ENCODE measurements around the gene RSAD1.
"Not testable (repeated sequence)": the region's sequence is repeated elsewhere in the genome, so short reads cannot be mapped to it uniquely, and the experiment has no call there.

RSAD1 gene

DNA sequence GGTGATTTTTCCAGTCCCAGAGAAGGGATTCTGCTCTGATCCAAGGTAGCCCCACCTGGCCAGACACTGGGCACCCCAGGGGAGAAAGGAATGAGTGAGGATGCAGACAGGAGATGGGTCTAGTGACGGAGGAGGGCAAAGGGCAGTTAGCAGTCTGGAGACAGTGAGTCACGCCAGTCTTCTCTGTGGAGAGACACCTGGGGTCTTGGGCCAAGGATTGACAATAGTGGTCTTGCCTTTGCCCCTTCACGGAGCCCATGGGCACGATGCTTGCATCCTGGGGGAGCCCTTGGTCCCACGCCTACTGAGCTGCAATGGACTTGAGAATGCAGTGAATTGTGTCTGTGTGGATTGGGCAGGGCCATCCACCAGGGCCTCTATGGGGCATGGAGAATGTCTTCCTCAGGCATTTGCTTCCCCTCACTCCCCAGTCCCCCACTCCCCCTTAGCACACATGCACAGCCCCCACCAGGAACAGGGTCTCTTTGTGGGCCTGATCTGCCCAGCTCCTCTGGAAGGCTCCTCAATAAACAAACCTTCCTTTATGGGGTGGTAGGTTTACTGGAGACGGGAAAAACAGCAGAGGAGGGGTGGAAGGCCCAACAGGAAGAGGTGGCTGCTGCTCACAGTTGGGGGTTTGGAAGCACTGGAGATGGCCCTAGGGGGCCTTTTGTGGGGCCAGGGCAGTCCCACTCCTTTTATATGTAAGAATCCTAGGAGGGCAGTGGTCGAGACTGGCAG is 11.4 kb upstream of the RSAD1 start:
- Histone ChIP-seq H3K79me2 (ENCODE audit: control insufficient read depth, insufficient read depth, low read length, unreplicated experiment) (no peaks in the 10 kb centered on the region), H3K4me1 (ENCODE audit: control insufficient read depth, insufficient read depth, low read length, unreplicated experiment) (no peaks in the 10 kb centered on the region), H3K27ac (ENCODE audit: low read depth, low read length) (no peak overlapping the region), H3K36me3 (ENCODE audit: insufficient read depth, low read length) (no peaks in the 10 kb centered on the region), H2AFZ (ENCODE audit: low read length, unreplicated experiment) (no peak overlapping the region), H3K4me3 (ENCODE audit: low read depth, low read length) (no peak overlapping the region), H3K27me3 (ENCODE audit: insufficient read depth, low read length) (peaks cover 21% of the 10 kb centered on the region)

DNA sequence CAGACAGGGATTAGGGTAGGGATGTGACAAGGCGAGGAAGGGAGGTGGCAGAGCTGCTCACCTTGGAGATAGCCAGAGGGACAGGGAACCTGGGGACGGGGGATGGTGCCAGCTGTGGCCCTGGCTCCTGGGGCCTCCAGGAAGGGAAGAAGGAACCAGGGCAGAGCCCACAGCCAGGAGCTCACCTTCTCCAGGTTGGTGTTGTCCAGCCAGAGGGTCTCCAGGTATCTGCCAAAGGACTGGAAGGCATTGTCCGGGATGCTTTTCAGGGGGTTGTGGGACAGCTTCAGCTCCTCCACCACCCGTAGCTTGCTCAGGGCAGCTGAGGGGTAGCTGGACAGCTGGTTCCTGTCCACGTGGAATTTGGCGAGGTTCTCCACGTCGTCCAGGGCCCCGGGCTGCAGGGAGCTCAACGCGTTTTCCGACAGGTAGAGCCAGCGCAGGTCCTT is 10.8 kb upstream of the RSAD1 start:
- Histone ChIP-seq H3K27ac (ENCODE audit: low read depth, low read length) (no peak overlapping the region), H2AFZ (ENCODE audit: low read length, unreplicated experiment) (no peak overlapping the region), H3K27me3 (ENCODE audit: insufficient read depth, low read length) (peaks cover 21% of the 10 kb centered on the region), H3K4me1 (ENCODE audit: control insufficient read depth, insufficient read depth, low read length, unreplicated experiment) (no peaks in the 10 kb centered on the region), H3K79me2 (ENCODE audit: control insufficient read depth, insufficient read depth, low read length, unreplicated experiment) (no peaks in the 10 kb centered on the region), H3K4me3 (ENCODE audit: low read depth, low read length) (no peak overlapping the region), H3K36me3 (ENCODE audit: insufficient read depth, low read length) (no peaks in the 10 kb centered on the region)

DNA sequence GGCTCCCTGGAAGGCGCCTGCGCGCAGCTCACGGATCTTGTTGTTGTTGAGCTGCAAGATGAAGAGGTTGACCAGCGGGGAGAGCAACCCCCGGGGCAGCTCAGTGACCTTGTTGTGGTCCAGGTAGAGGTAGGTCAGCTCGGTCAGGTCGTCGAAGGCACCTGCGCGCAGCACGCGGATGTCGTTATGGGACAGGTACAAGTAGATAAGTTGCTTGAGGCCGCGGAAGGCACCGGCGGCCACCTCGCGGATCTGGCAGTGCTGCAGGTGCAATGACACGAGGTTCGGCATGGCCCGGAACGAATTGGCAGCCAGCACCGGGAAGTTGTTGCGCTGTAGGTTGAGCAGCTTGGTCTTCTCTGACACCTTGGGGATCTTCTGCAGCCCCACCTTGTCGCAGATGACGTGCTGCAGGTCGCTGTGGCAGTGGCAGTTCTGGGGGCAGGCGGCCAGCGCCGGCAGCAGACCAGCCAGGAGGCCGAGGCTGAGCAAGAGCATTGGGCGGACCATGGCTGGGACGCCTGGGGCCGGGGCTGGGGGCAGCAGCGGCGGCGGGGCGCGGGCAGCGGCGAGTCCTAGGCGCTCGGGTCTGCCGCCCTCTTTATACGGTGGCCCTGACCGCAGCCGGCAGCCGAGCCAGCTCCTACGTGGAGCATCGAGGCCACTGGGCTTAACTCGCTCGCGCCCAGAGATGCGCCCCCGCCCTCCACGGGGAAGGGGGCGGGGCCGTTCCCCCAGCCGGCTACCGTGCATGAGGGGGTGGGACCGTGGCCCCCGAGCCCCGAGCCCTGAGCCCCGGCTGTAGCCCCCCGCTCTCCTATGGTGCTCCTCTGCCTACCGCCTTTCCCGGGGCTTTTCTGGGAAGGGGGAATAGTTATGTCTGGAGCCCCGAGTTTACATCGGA is 10.1 kb upstream of the RSAD1 start, which contains the start of gene CHAD:
CHAD (minus strand) TSS at position 577 of the 904 bp plus-strand sequence; CDS start at position 510, 67 bp downstream.
- no peak within 1 kb of the TSS for H2AFZ ChIP-seq (ENCODE audit: low read length, unreplicated experiment)
- H3K27ac ChIP-seq (ENCODE audit: low read depth, low read length): no peak within 1 kb of the TSS
- no peaks in the 10 kb centered on the region for H3K36me3 ChIP-seq (ENCODE audit: insufficient read depth, low read length)
- H3K27me3 ChIP-seq (ENCODE audit: insufficient read depth, low read length): peaks cover 21% of the 10 kb centered on the region
- H3K79me2 ChIP-seq (ENCODE audit: control insufficient read depth, insufficient read depth, low read length, unreplicated experiment): no peaks in the 10 kb centered on the region
- H3K4me3 ChIP-seq (ENCODE audit: low read depth, low read length): peak within 1 kb of the TSS; percentile 67
- H3K4me1 ChIP-seq (ENCODE audit: control insufficient read depth, insufficient read depth, low read length, unreplicated experiment): no peaks in the 10 kb centered on the region

DNA sequence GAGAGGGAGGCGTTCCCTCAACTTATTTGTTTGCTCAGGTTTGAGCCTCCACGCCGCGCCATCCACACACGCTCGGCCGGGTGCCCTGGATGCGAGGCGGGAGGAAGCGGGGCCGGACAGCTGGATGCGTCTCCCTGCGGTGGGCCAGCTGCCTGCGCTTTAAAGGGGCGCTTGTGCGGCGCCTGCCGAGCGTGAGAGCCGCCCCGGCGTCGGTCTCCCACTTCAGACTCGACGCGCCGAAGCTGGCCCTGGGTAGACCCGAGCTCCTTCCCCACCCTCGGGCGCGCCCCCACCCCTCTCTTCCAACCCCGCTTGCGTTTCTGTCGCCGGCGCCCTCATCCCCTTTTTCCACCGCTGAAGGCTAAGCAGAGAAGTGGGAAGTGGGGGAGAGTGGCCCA is 9.5 kb upstream of the RSAD1 start:
- Histone ChIP-seq H3K27me3 (ENCODE audit: insufficient read depth, low read length) (peaks cover 21% of the 10 kb centered on the region), H3K4me1 (ENCODE audit: control insufficient read depth, insufficient read depth, low read length, unreplicated experiment) (no peaks in the 10 kb centered on the region), H3K4me3 (ENCODE audit: low read depth, low read length) (peak overlapping the region; percentile 67), H3K27ac (ENCODE audit: low read depth, low read length) (no peak overlapping the region), H2AFZ (ENCODE audit: low read length, unreplicated experiment) (no peak overlapping the region), H3K36me3 (ENCODE audit: insufficient read depth, low read length) (no peaks in the 10 kb centered on the region), H3K79me2 (ENCODE audit: control insufficient read depth, insufficient read depth, low read length, unreplicated experiment) (no peaks in the 10 kb centered on the region)

DNA sequence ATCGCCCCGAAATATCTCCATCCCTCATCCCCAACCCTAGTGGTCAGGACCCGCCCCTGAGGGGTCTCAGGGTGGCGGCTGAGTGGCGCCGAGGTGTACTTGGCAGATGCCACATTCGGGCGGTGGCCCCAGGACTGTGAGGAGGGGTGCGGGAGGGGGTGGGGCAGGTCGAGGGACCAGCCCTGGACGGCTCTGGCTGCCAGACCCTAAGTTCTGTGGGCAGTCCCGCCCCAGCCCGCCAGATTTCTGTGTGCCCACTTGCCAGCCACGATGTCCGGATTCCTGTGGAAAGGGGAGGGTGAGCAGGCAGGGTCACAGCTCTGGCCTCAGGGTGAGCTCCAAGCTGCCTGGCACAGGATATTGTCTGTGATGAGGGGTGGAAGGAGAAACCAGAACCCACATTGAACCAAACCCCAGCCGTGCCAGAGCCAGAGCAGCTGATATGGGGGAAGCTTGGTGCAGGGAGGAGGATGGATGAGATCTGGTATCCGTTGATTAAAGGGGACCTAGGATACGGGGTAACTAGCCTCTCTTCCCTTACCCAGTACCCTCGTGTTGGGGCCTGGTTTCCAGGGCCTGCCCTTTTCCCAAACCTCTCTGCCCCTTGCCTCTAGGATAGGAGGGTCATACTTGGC is 8.9 kb upstream of the RSAD1 start:
- no peak overlapping the region for H3K4me3 ChIP-seq (ENCODE audit: low read depth, low read length)

DNA sequence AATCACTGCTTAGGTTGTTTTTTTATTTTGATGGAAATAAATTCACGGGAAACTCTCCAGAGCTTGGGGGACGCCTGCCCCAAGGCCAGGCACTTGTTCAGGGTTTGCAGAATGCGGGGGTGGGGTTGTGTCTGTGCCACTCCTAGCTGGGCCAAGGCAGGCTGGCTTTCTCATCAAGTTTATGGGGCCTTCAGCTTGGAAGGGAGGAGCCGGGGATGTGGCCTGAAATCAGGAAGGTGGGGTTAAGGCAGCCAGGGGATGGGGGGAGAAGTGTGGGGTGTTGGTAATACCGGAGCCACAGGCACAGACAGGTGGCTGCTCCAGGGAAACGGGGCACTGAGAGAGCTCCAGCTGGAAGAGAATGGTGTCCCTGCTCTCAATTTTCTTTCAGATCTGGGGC is 8.2 kb upstream of the RSAD1 start:
- Histone ChIP-seq H3K4me1 (ENCODE audit: control insufficient read depth, insufficient read depth, low read length, unreplicated experiment) (no peaks in the 10 kb centered on the region), H3K4me3 (ENCODE audit: low read depth, low read length) (no peak overlapping the region), H3K27me3 (ENCODE audit: insufficient read depth, low read length) (peaks cover 21% of the 10 kb centered on the region), H3K27ac (ENCODE audit: low read depth, low read length) (no peak overlapping the region), H3K79me2 (ENCODE audit: control insufficient read depth, insufficient read depth, low read length, unreplicated experiment) (no peaks in the 10 kb centered on the region), H3K36me3 (ENCODE audit: insufficient read depth, low read length) (no peaks in the 10 kb centered on the region), H2AFZ (ENCODE audit: low read length, unreplicated experiment) (no peak overlapping the region)

More for the DNA sequence above, 8.9 kb upstream of the RSAD1 start:
- Histone ChIP-seq H3K36me3 (ENCODE audit: insufficient read depth, low read length) (no peaks in the 10 kb centered on the region), H3K27ac (ENCODE audit: low read depth, low read length) (no peak overlapping the region), H3K79me2 (ENCODE audit: control insufficient read depth, insufficient read depth, low read length, unreplicated experiment) (no peaks in the 10 kb centered on the region), H3K4me1 (ENCODE audit: control insufficient read depth, insufficient read depth, low read length, unreplicated experiment) (no peaks in the 10 kb centered on the region), H3K27me3 (ENCODE audit: insufficient read depth, low read length) (peaks cover 21% of the 10 kb centered on the region), H2AFZ (ENCODE audit: low read length, unreplicated experiment) (no peak overlapping the region)

DNA sequence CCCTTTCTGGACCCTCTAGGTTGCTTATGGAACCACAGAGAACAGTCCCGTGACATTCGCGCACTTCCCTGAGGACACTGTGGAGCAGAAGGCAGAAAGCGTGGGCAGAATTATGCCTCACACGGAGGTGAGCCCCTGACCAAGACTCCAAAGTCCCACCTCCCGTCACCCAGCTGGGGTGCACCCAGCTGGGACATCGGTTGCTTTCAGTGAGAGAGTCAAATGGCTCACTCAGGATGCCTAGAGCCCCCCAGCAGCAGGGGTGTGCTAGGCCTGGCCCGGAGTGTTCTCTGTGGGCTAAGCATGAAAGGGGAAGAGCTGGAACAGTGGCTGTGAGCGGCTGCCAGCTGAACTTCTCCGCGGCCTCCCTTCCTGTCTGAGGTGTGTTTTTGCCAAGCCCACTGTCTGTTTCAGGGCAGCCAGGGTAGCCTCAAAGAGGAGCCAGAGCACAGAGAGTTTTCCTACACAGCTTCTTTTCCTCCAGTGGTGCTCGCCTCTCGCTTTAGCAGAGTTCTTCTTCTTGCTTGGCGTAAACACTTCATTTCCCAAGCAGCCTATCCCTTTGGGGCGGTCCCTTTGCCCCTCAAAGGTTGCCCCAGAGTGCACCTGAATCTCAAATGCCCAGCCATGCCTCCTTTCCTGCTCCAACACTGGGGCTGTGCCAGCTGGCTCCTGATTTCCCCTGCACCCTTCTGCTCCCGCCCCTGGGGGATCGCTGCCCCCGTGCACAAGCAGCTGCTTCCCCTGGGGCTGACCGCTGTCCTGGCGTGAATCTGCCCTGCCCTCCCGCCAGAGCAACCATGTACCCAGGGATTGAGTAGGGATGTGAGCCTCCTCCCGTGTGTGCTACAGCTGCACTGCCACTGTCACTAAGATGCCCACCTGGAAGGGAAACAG is 7.4 kb upstream of the RSAD1 start:
- Histone ChIP-seq H3K4me3 (ENCODE audit: low read depth, low read length) (no peak overlapping the region), H3K36me3 (ENCODE audit: insufficient read depth, low read length) (no peaks in the 10 kb centered on the region), H2AFZ (ENCODE audit: low read length, unreplicated experiment) (no peak overlapping the region), H3K79me2 (ENCODE audit: control insufficient read depth, insufficient read depth, low read length, unreplicated experiment) (no peaks in the 10 kb centered on the region), H3K27ac (ENCODE audit: low read depth, low read length) (no peak overlapping the region), H3K27me3 (ENCODE audit: insufficient read depth, low read length) (peaks cover 21% of the 10 kb centered on the region), H3K4me1 (ENCODE audit: control insufficient read depth, insufficient read depth, low read length, unreplicated experiment) (no peaks in the 10 kb centered on the region)

DNA sequence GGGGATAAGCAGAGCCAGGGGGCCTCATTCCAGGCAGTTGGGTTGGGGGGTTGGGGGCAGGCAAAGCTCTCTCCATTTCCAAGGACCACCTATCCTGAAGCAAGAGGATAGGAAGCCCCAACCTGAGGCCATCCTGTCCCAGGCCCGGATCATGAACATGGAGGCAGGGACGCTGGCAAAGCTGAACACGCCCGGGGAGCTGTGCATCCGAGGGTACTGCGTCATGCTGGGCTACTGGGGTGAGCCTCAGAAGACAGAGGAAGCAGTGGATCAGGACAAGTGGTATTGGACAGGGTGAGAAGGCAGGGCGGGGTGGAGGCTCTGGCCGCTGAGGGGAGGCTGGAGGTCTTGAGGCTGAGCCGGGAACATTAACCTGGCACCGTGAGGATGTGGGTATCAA is 6.4 kb upstream of the RSAD1 start:
- H3K79me2 ChIP-seq (ENCODE audit: control insufficient read depth, insufficient read depth, low read length, unreplicated experiment): no peaks in the 10 kb centered on the region
- H2AFZ ChIP-seq (ENCODE audit: low read length, unreplicated experiment): no peak overlapping the region
- no peak overlapping the region for H3K27ac ChIP-seq (ENCODE audit: low read depth, low read length)
- peaks cover 21% of the 10 kb centered on the region for H3K27me3 ChIP-seq (ENCODE audit: insufficient read depth, low read length)
- no peaks in the 10 kb centered on the region for H3K36me3 ChIP-seq (ENCODE audit: insufficient read depth, low read length)
- H3K4me1 ChIP-seq (ENCODE audit: control insufficient read depth, insufficient read depth, low read length, unreplicated experiment): no peaks in the 10 kb centered on the region
- H3K4me3 ChIP-seq (ENCODE audit: low read depth, low read length): no peak overlapping the region

DNA sequence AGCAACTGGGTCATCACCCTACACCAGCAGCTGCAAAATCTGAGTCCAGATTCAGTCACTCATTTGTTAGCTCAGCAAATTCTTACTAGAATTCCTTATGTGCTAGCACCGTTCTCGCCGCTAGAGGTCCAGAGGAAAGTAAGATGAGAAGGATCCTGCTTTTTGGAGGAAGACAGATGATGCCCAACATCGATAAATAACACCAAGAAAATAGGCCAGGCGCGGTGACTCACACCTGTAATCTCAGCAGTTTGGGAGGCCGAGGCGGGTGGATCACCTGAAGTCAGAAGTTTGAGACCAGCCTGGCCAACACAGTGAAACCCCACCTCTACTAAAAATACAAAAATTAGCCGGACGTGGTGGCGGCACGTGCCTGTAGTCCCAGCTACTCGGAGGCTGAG is 5.9 kb upstream of the RSAD1 start:
- not testable (repeated sequence) for H3K27ac ChIP-seq (ENCODE audit: low read depth, low read length); H2AFZ ChIP-seq (ENCODE audit: low read length, unreplicated experiment); H3K4me3 ChIP-seq (ENCODE audit: low read depth, low read length); H3K79me2 ChIP-seq (ENCODE audit: control insufficient read depth, insufficient read depth, low read length, unreplicated experiment); H3K36me3 ChIP-seq (ENCODE audit: insufficient read depth, low read length); H3K4me1 ChIP-seq (ENCODE audit: control insufficient read depth, insufficient read depth, low read length, unreplicated experiment)
- peaks cover 16% of the 10 kb centered on the region for H3K27me3 ChIP-seq (ENCODE audit: insufficient read depth, low read length)

DNA sequence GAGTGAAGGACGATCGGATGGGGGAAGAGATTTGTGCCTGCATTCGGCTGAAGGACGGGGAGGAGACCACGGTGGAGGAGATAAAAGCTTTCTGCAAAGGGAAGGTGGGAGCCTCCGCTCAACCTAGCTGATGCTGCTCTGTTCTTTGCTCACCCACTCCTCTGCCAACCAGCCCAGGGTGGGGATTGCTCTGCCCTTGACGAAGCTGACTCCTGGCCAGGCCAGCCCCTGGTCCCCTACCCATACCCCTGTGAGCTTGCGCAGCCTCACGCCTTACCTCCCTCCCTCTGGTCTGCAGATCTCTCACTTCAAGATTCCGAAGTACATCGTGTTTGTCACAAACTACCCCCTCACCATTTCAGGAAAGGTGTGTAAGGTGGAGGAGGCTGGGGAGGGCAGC is 4.8 kb upstream of the RSAD1 start:
- Histone ChIP-seq H3K4me1 (ENCODE audit: control insufficient read depth, insufficient read depth, low read length, unreplicated experiment) (no peaks in the 10 kb centered on the region), H2AFZ (ENCODE audit: low read length, unreplicated experiment) (no peak overlapping the region), H3K27me3 (ENCODE audit: insufficient read depth, low read length) (peaks cover 5% of the 10 kb centered on the region), H3K4me3 (ENCODE audit: low read depth, low read length) (no peak overlapping the region), H3K36me3 (ENCODE audit: insufficient read depth, low read length) (no peaks in the 10 kb centered on the region), H3K27ac (ENCODE audit: low read depth, low read length) (no peak overlapping the region), H3K79me2 (ENCODE audit: control insufficient read depth, insufficient read depth, low read length, unreplicated experiment) (no peaks in the 10 kb centered on the region)

Measured in ACC112 (cell line).